ENCODE measurements around the gene MICAL2.

Gene MICAL2

DNA sequence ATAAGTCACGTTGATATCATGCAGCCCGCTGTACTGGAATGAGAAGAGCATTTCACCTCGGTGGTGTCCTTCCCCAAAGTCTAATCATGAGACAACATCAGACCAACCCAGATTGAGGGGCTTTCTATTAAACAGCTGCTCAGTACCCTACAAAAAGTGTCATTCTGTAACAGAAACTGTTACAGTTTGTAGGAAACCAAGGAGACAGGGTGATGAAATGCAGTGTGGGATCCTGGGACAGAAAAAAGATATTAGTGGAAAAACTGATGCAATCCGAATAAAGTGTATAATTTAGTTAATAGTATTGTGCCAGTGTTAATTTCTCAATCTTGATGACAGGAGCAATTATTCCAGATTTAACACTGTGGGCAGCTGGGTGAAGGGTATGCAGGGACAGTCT, 128.0 kb downstream of the MICAL2 start:
- no peak overlapping the region for H3K4me3 ChIP-seq (ENCODE audit: low read depth, low read length)
- no peak for DNase-seq (ENCODE audit: low read depth)
- TF ChIP-seq, protein P1, sequence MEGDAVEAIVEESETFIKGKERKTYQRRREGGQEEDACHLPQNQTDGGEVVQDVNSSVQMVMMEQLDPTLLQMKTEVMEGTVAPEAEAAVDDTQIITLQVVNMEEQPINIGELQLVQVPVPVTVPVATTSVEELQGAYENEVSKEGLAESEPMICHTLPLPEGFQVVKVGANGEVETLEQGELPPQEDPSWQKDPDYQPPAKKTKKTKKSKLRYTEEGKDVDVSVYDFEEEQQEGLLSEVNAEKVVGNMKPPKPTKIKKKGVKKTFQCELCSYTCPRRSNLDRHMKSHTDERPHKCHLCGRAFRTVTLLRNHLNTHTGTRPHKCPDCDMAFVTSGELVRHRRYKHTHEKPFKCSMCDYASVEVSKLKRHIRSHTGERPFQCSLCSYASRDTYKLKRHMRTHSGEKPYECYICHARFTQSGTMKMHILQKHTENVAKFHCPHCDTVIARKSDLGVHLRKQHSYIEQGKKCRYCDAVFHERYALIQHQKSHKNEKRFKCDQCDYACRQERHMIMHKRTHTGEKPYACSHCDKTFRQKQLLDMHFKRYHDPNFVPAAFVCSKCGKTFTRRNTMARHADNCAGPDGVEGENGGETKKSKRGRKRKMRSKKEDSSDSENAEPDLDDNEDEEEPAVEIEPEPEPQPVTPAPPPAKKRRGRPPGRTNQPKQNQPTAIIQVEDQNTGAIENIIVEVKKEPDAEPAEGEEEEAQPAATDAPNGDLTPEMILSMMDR (IDR thresholded peaks at IDR 0.05; ENCODE audit: low read depth, low read length, missing control alignments) = no peak
- in situ Hi-C loops (cut with HindIII; ENCODE audit: low sequenced_read_pairs) = no loop called here

DNA sequence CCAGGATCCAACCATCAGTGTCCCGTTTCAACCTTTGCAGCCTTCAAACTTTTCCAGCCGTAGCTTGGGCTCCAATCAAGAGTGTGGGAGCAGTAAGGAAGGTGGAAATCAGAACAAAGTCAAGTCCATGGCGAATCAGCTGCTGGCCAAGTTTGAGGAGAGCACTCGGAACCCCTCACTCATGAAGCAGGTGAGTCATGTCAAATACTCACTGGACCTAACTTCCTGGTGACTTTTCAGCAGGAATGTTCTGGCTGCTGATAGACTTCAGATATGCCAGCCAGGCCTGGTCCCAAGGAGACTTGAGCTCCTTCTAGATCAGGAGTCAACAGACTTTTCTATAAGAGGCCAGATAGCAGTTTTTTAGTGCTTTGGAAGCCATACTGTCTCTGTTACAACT, 129.0 kb downstream of the MICAL2 start:
- in situ Hi-C loops (cut with HindIII; ENCODE audit: low sequenced_read_pairs) = no loop called here
- TF ChIP-seq, protein P1 (IDR thresholded peaks at IDR 0.05; ENCODE audit: low read depth, low read length, missing control alignments) = no peak
- no peak overlapping the region for H3K4me3 ChIP-seq (ENCODE audit: low read depth, low read length)
- DNase-seq (ENCODE audit: low read depth) = no peak

DNA sequence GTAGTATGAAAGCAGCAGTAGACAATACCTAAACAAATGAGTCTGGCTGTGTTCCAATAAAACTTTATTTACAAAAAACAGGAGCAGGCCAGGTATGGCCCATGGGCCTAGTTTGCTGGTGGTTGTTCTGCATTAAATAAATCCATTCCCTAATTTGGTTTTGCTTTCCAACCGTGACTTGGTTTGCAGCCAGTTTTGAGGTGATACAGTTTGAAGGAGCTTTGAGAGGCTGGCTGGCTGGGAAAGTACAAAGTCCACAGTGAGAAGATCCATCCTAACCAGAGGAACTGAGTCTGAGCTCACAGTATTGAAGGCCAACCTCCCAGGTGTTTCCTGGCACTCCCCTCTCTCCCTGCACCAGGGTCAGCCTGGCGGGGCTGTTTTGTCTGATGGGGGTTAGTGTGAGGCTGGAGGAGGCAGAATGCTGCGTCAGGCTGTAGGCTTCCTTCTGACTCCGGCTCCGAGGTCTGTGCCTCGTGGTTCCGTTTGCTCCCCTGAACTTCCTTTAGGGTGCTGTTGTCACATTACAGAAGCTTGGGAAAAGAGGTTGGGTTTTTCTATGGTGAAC, 129.5 kb downstream of the MICAL2 start:
- TF ChIP-seq, protein P1 (IDR thresholded peaks at IDR 0.05; ENCODE audit: low read depth, low read length, missing control alignments) = no peak
- DNase-seq (ENCODE audit: low read depth) = peak; percentile 48
- H3K4me3 ChIP-seq (ENCODE audit: low read depth, low read length) = no peak overlapping the region
- in situ Hi-C loops (cut with HindIII; ENCODE audit: low sequenced_read_pairs) = no loop called here

GRCh38 chr11:12240677-12241076, 130.3 kb downstream of the MICAL2 start:
- TF ChIP-seq, protein P1 (IDR thresholded peaks at IDR 0.05; ENCODE audit: low read depth, low read length, missing control alignments) = no peak
- in situ Hi-C loops (cut with HindIII; ENCODE audit: low sequenced_read_pairs) = no loop called here
- no peak overlapping the region for H3K4me3 ChIP-seq (ENCODE audit: low read depth, low read length)
- DNase-seq (ENCODE audit: low read depth) = no peak

GRCh38 chr11:12241401-12241800, 131.0 kb downstream of the MICAL2 start:
- TF ChIP-seq, protein P1 (IDR thresholded peaks at IDR 0.05; ENCODE audit: low read depth, low read length, missing control alignments) = no peak
- in situ Hi-C loops (cut with HindIII; ENCODE audit: low sequenced_read_pairs) = no loop called here
- DNase-seq (ENCODE audit: low read depth) = no peak
- H3K4me3 ChIP-seq (ENCODE audit: low read depth, low read length) = no peak overlapping the region

- DNase-seq (ENCODE audit: low read depth) = no peak
- TF ChIP-seq, protein P1 (IDR thresholded peaks at IDR 0.05; ENCODE audit: low read depth, low read length, missing control alignments) = no peak
- in situ Hi-C loops (cut with HindIII; ENCODE audit: low sequenced_read_pairs) = no loop called here
- H3K4me3 ChIP-seq (ENCODE audit: low read depth, low read length) = no peak overlapping the region
Observed at GRCh38 chr11:12241971-12242672, 131.7 kb downstream of the MICAL2 start.
